Endometrium (tissue), 2 donors: Measurements from ENCODE around the gene SMCHD1.
A peak's percentile ranks its signal among the peaks of the same experiment; 100 is the strongest.
"Not testable (repeated sequence)": the region's sequence is repeated elsewhere in the genome, so short reads cannot be mapped to it uniquely, and the experiment has no call there.

Experiments used
- FAIRE-seq: peaks from 2 replicates; lab custom pipeline; 2012; peaks lifted over from hg19 to GRCh38; lab: Jason Lieb, UNC
- donor health status: control.
- donor health status: control.

Gene SMCHD1

GRCh38 chr18:2657788-2658458, 2.4 kb downstream of the SMCHD1 start:
- no peak for FAIRE-seq

- FAIRE-seq: not testable (repeated sequence)
Observed at GRCh38 chr18:2660849-2661248, 5.3 kb downstream of the SMCHD1 start.

GRCh38 chr18:2662288-2662687, 6.8 kb downstream of the SMCHD1 start:
- not testable (repeated sequence) for FAIRE-seq

GRCh38 chr18:2662990-2663389, 7.5 kb downstream of the SMCHD1 start:
- no peak for FAIRE-seq

- no peak for FAIRE-seq
Observed at GRCh38 chr18:2672410-2672809, 16.9 kb downstream of the SMCHD1 start.

GRCh38 chr18:2672872-2673271, 17.3 kb downstream of the SMCHD1 start:
- no peak for FAIRE-seq

- FAIRE-seq: not testable (repeated sequence)
Observed at GRCh38 chr18:2678933-2679332, 23.4 kb downstream of the SMCHD1 start.

- FAIRE-seq: no peak
Observed at GRCh38 chr18:2680216-2680792, 24.8 kb downstream of the SMCHD1 start.

- FAIRE-seq: no peak
Observed at GRCh38 chr18:2681993-2682603, 26.6 kb downstream of the SMCHD1 start.

- FAIRE-seq: peak; percentile 54
Observed at GRCh38 chr18:2683055-2683454, 27.5 kb downstream of the SMCHD1 start.

- no peak for FAIRE-seq
Observed at GRCh38 chr18:2686349-2686968, 30.9 kb downstream of the SMCHD1 start.

GRCh38 chr18:2687390-2688001, 32.0 kb downstream of the SMCHD1 start:
- FAIRE-seq: no peak

- FAIRE-seq: no peak
Observed at GRCh38 chr18:2692508-2692907, 37.0 kb downstream of the SMCHD1 start.

- no peak for FAIRE-seq
Observed at GRCh38 chr18:2697184-2697583, 41.7 kb downstream of the SMCHD1 start.

GRCh38 chr18:2699001-2699400, 43.5 kb downstream of the SMCHD1 start:
- no peak for FAIRE-seq

GRCh38 chr18:2704541-2704940, 49.0 kb downstream of the SMCHD1 start:
- no peak for FAIRE-seq

- no peak for FAIRE-seq
Observed at GRCh38 chr18:2706903-2707302, 51.4 kb downstream of the SMCHD1 start.

- no peak for FAIRE-seq
Observed at GRCh38 chr18:2707551-2708168, 52.1 kb downstream of the SMCHD1 start.

- FAIRE-seq: no peak
Observed at GRCh38 chr18:2709316-2709715, 53.8 kb downstream of the SMCHD1 start.

GRCh38 chr18:2714140-2714539, 58.6 kb downstream of the SMCHD1 start:
- FAIRE-seq: no peak

GRCh38 chr18:2715990-2716389, 60.5 kb downstream of the SMCHD1 start:
- no peak for FAIRE-seq
